IMR-90 (cell line): ENCODE measurements around the gene PPM1D. TPM values are rescaled to one million over a fixed set of nuclear protein-coding genes. Genes with fewer than 3 reads are reported as not detected.

Experiments used
- ATAC-seq: fragments of 200-7000 bp; cut with Tn5 transposase; 2 replicates; pipeline ENCODE4 v1.9.1; 2020; ENCODE audit warnings: low read depth, mild to moderate bottlenecking, moderate library complexity
- BruUV-seq: library from RNA; stranded (reverse); fragments of 400-500 nt; replicated peaks from 2 replicates; lab custom pipeline; 2021; lab: Mats Ljungman, UMichigan
- CTCF ChIA-PET: fragments of 300-600 bp; formaldehyde crosslinking; extraction: SDS; loops from one replicate; lab custom pipeline; 2021; ENCODE audit warnings: antibody characterized with exemption; lab: Yijun Ruan, JAX
- POLR2A ChIA-PET: fragments of 300-600 bp; sonication (Branson Sonifier 250); formaldehyde crosslinking; loops from one replicate; lab custom pipeline; 2022; ENCODE audit warnings: antibody characterized with exemption; ENCODE audit not compliant: unreplicated experiment; lab: Charles Lee
- DNase-seq: peaks from one replicate; pipeline ENCODE4 v3.0.0; 2013
- H2AFZ ChIP-seq: replicated peaks from 2 replicates; pipeline ENCODE3; 2013; ENCODE audit warnings: low read length, mild to moderate bottlenecking; ENCODE audit not compliant: poor library complexity
- H2AK5ac ChIP-seq: 2 replicates; pipeline ENCODE4 v1.6.1; 2013; ENCODE audit warnings: low read depth, low read length, inconsistent platforms
- H2AK9ac ChIP-seq: replicated peaks from 2 replicates; pipeline ENCODE3; 2013; ENCODE audit warnings: mild to moderate bottlenecking, low read depth, low read length, moderate library complexity; ENCODE audit not compliant: poor library complexity
- H2BK120ac ChIP-seq: 2 replicates; pipeline ENCODE4 v1.6.1; 2013; ENCODE audit warnings: low read depth, low read length, inconsistent platforms
- H2BK15ac ChIP-seq: 3 replicates; pipeline ENCODE4 v1.6.1; 2013; ENCODE audit warnings: low read depth, low read length, inconsistent platforms
- H2BK20ac ChIP-seq: 2 replicates; pipeline ENCODE4 v1.6.1; 2013; ENCODE audit warnings: low read depth, mild to moderate bottlenecking, inconsistent platforms, low read length, moderate library complexity
- H2BK5ac ChIP-seq: 2 replicates; pipeline ENCODE4 v1.6.1; 2013; ENCODE audit warnings: mild to moderate bottlenecking, low read depth, low read length, inconsistent platforms; ENCODE audit not compliant: poor library complexity, severe bottlenecking
- H3K14ac ChIP-seq: replicated peaks from 2 replicates; pipeline ENCODE4 v1.6.1; 2013; ENCODE audit warnings: low read depth, low read length, inconsistent platforms
- H3K18ac ChIP-seq: 2 replicates; pipeline ENCODE4 v1.6.1; 2013; ENCODE audit warnings: low read depth, low read length, control low read depth
- H3K23ac ChIP-seq: 2 replicates; pipeline ENCODE4 v1.6.1; 2013; ENCODE audit warnings: low read depth, low read length, inconsistent platforms
- H3K27ac ChIP-seq: 2 replicates; pipeline ENCODE4 v1.5.1; 2013; ENCODE audit warnings: mild to moderate bottlenecking, control low read depth, low read length; ENCODE audit not compliant: insufficient read depth
- H3K27me3 ChIP-seq: 2 replicates; pipeline ENCODE4 v1.6.1; 2013; ENCODE audit warnings: low read length; ENCODE audit not compliant: control insufficient read depth, insufficient read depth
- H3K36me3 ChIP-seq: 2 replicates; pipeline ENCODE4 v1.6.1; 2013; ENCODE audit warnings: low read length, mixed read lengths; ENCODE audit not compliant: control insufficient read depth, insufficient read depth
- H3K4ac ChIP-seq: 2 replicates; pipeline ENCODE4 v1.6.1; 2013; ENCODE audit warnings: low read depth, low read length, inconsistent platforms
- H3K4me1 ChIP-seq: 2 replicates; pipeline ENCODE4 v1.6.1; 2013; ENCODE audit warnings: low read length, mixed read lengths; ENCODE audit not compliant: control insufficient read depth, insufficient read depth
- H3K4me2 ChIP-seq: 2 replicates; pipeline ENCODE4 v1.6.1; 2013; ENCODE audit warnings: low read depth, mild to moderate bottlenecking, control low read depth, low read length, moderate library complexity
- H3K4me3 ChIP-seq: 2 replicates; pipeline ENCODE4 v1.5.1; 2013; ENCODE audit warnings: low read depth, mild to moderate bottlenecking, control low read depth, low read length, moderate library complexity; ENCODE audit not compliant: insufficient read depth
- H3K56ac ChIP-seq: 2 replicates; pipeline ENCODE4 v1.6.1; 2013; ENCODE audit warnings: low read length, inconsistent platforms; ENCODE audit not compliant: insufficient read depth; ENCODE audit errors: extremely low read depth
- H3K79me1 ChIP-seq, 2 experiments: 2 replicates each; pipeline ENCODE4 v1.6.1; 2013; ENCODE audit warnings: low read length in 2 of 2, inconsistent platforms in 1 of 2, low read depth in 1 of 2
- H3K9ac ChIP-seq: 2 replicates; pipeline ENCODE4 v1.6.1; 2013; ENCODE audit warnings: low read depth, low read length, control low read depth
- H3K9me1 ChIP-seq: 2 replicates; pipeline ENCODE4 v1.6.1; 2013; ENCODE audit warnings: low read length, inconsistent platforms; ENCODE audit not compliant: insufficient read depth
- H3K9me3 ChIP-seq: 2 replicates; pipeline ENCODE4 v1.6.1; 2013; ENCODE audit warnings: low read length; ENCODE audit not compliant: control insufficient read depth, insufficient read depth
- H4K20me1 ChIP-seq: 2 replicates; pipeline ENCODE4 v1.6.1; 2013; ENCODE audit warnings: low read length, inconsistent platforms; ENCODE audit not compliant: insufficient read depth
- H4K5ac ChIP-seq: 2 replicates; pipeline ENCODE4 v1.6.1; 2013; ENCODE audit warnings: mild to moderate bottlenecking, low read depth, low read length, control low read depth
- H4K8ac ChIP-seq, 2 experiments: 2 replicates each; pipeline ENCODE4 v1.6.1; 2013; ENCODE audit warnings: low read depth in 2 of 2, low read length in 2 of 2, control low read depth in 1 of 2, inconsistent platforms in 1 of 2
- H4K91ac ChIP-seq: 2 replicates; pipeline ENCODE4 v1.6.1; 2013; ENCODE audit warnings: low read depth, low read length, inconsistent platforms; ENCODE audit not compliant: insufficient read depth
- MXI1 ChIP-seq: IDR thresholded peaks from 2 replicates; pipeline ENCODE4 v1.6.1; 2012; ENCODE audit warnings: low read depth, mild to moderate bottlenecking, low read length, moderate library complexity, borderline replicate concordance
- NFE2L2 ChIP-seq: fragments of 150-350 bp; IDR thresholded peaks from 2 replicates; pipeline ENCODE4 v1.6.1; 2016; ENCODE audit warnings: low read depth, mild to moderate bottlenecking, low read length
- RFX5 ChIP-seq: IDR thresholded peaks from 2 replicates; pipeline ENCODE4 v1.8.0; 2012; ENCODE audit warnings: low read depth, mild to moderate bottlenecking, low read length, moderate library complexity
- whole genome bisulfite sequencing, 2 experiments: methylation state at CpG; one replicate each; pipeline versions ENCODE4 v1.1.5 to v1.1.7; 2013; ENCODE audit warnings: missing lambda C conversion rate in 2 of 2; ENCODE audit not compliant: insufficient read length in 1 of 2; ENCODE audit errors: extremely low coverage in 2 of 2; 5-methylcytosine and 5-hydroxymethylcytosine counted together
- dilution Hi-C: fragments of 300-500 bp; cut with HindIII; formaldehyde crosslinking; loops from one replicate; pipeline ENCODE4 v1.14.3; 2018; ENCODE audit warnings: low sequenced_read_pairs; ENCODE audit not compliant: unreplicated experiment
- in situ Hi-C: fragments of 300-500 bp; cut with MboI; formaldehyde crosslinking; loops from 3 replicates; pipeline ENCODE4 v1.14.3; 2019; ENCODE audit warnings: low sequenced_read_pairs, inconsistent platforms, mixed read lengths
- intact Hi-C: fragments of 100-400 bp; cut with micrococcal nuclease; formaldehyde crosslinking; loops from 2 replicates; pipeline ENCODE4 v1.10.0; 2022
- polyA plus RNA-seq, 3 experiments: library from polyadenylated mRNA; depleted of rRNA; stranded (reverse); fragments of >200 nt; gene quantifications; 2 replicates each; pipeline ENCODE4 v1.2.3, GENCODE V29; 2012; ENCODE audit warnings: low replicate concordance in 1 of 3
- total RNA-seq: library from RNA; depleted of rRNA; stranded (reverse); fragments of >200 nt; gene quantifications from 2 replicates; pipeline ENCODE4 v1.2.3, GENCODE V29; 2012

The PPM1D gene
- total and polyA plus RNA-seq, 2 of the 4 experiments (the other 2 are of a cell fraction), result 5.5 to 16.1 TPM

DNA sequence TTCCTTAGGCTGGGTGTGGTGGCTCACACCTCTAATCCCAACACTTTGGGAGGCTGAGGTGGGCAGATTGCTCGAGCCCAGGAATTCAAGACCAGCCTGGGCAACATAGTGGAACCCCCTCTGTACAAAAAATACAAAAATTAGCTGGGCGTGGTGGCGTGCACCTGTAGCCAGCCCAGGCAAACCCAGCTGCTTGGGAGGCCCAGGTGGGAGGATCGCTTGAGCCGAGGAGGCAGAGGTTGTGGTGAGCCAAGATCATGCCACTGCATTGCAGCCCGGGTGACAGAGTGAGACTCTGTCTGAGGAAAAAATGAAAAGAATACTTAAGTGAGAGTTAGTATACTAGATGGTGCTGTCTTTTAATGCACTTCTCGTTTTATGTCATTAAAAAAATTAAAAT is 15.1 kb downstream of the PPM1D start:
- Histone ChIP-seq H3K9ac (no peak overlapping the region), H3K23ac (no peak overlapping the region), H4K20me1 (peaks cover 44% of the 10 kb centered on the region), H3K36me3 (peaks cover 1% of the 10 kb centered on the region; the same call in 1 of the 2 replicates), H3K18ac (no peak overlapping the region), H2BK15ac (no peak overlapping the region), H4K91ac (no peak overlapping the region), H3K4me2 (no peak overlapping the region), H3K14ac (no peak overlapping the region), H2AFZ (no peak overlapping the region), H3K79me1 (peaks cover 30 to 73% of the 10 kb centered on the region in 2 experiments), H2BK5ac (no peak overlapping the region), H2AK5ac (no peak overlapping the region), H3K27ac (no peak overlapping the region), H2BK120ac (no peak overlapping the region), H3K56ac (no peak overlapping the region), H3K4me1 (peaks cover 17% of the 10 kb centered on the region), H4K5ac (no peak overlapping the region), H2AK9ac (no peak overlapping the region), H4K8ac (no peak overlapping the region), H2BK20ac (no peak overlapping the region), H3K4ac (no peak overlapping the region), H3K4me3 (no peak overlapping the region), H3K27me3 (no peaks in the 10 kb centered on the region), H3K9me3 (no peaks in the 10 kb centered on the region), H3K9me1 (peaks cover 14% of the 10 kb centered on the region; the same call in 1 of the 2 replicates)
- POLR2A ChIA-PET, result no interaction called here
- CTCF ChIA-PET, result interaction anchor here (0.6 kb wide), 1 partner anchor 39 kb away, joined by 3 read pairs; no protein-coding TSS in a partner anchor
- dilution Hi-C loops (no loop called here), in situ Hi-C loops (no loop called here), intact Hi-C loops (no loop called here)
- ATAC-seq (no peak), DNase-seq (no peak)
- no TSS peak for BruUV-seq
- WGBS, 2 experiments, result 95% methylated on average over 5 of the region's 7 CpGs; no CpG with 5 or more reads in 1 of the 2 experiments
- no peak for TF ChIP-seq MXI1
- no peak for TF ChIP-seq RFX5
- TF ChIP-seq NFE2L2, result no peak
